Measurements from ENCODE around the gene GJE1. TPM values are rescaled to one million over a fixed set of nuclear protein-coding genes. Genes with fewer than 3 reads are reported as not detected.
"Not testable (repeated sequence)": the region's sequence is repeated elsewhere in the genome, so short reads cannot be mapped to it uniquely, and the experiment has no call there.

Gene GJE1
- not detected for polyA plus RNA-seq (ENCODE audit: insufficient read length in 3 of 3)
- long read RNA-seq, donor 1 = 0 reads
- long read RNA-seq, donor 2 = 0 reads
- long read RNA-seq, donor 3 = 0 reads
- long read RNA-seq, donor 4 = 0 reads
- long read RNA-seq, donor 5 = 0 reads
- long read RNA-seq, donor 6 = 0 reads
- long read RNA-seq, donor 7 = 0 reads
- long read RNA-seq, donor 8 = 0 reads
- long read RNA-seq, donor 9 = 0 reads
- long read RNA-seq, donor 10 = 0 reads
- long read RNA-seq, donor 11 = 0 reads
- long read RNA-seq, donor 12 = 0 reads
- long read RNA-seq, donor 13 = 0 reads
- long read RNA-seq, donor 14 = 0 reads
- long read RNA-seq, donor 15 = 0 reads
- long read RNA-seq, donor 16 = 0 reads

DNA sequence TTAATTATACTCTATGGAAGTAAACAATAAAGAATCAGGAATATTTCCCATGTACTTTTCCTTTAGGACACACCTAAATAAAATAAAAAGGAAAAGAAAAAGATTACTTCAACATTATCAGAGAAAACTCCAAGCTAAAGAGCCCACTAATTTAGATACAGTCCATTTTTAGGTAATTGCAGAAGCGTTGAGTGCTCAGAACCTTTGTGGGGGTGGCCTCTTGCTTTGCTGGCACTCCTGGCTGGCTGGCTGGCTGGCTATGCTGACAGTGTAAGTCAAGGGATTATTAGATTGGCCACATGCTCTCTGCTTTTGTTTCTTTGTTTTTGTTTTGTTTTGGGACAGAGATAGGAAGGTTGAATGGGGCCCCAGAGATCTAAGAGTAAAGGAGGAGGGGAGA, at the start of gene GJE1:
GJE1 (plus strand) TSS at position 301 of the 400 bp plus-strand sequence. CDS start 234 bp downstream, outside the sequence.
- DNase-seq = no peak

DNA sequence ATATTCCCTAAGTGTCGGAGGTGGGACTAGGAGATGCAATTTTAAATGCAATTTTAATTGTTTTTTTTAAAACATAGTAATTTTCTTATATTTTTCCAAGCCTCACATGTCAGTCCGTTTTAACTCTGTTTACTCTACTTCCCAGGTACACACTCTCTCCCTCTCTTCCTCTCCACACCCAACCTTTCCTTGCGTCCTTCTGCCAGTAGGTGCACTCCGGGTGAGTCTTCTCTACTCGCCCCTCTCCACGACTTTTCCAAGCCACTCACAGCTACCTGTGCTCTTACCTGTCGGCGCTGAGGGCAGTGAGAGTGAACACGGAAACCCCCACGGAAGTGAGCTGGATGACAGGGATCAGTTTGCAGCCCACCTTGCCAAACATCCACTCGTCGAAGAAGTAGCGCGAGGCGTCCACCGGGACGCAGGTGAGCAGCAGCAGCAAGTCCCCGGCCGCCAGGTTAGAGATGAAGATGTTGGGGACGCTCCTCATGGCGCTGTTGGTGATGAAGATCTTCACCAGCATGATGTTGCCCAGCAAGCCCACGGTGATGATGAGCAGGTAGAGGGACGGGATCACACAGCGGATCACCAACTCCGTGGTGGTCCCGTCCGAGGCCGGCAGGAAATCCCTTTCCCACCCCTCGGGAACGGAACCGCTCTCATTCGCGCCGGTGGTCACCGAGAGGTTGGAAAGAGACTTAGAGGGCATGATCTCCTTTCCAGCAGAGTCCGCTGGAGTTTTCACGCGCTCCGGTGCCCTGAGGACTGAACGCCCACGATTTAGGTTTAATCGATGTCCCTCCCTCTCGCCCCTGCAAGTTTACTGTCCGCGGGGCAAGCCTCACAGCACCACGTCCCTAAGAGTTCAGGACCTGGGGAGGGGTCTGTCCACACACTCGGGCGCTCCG, 44.5 kb upstream of the GJE1 start:
- no peak for DNase-seq

DNA sequence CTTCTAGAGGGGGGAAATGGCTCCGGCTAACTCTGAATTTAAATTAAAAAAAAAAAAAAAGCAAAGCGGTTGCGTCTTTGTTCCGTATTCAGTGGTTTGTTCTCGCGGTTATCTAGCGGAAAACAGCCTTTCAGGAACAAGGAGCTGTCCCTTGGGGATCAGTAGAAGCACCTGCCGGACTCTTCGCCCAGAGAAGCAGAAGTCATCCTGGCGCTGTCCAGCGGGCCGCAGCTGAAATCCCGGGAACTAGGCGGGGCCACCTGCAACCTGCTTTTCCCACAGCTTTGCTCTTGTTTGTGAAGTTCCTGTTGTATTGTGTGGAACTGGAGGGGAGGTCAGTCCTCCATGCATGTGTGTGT, 43.9 kb upstream of the GJE1 start:
- peak; percentile 54 for DNase-seq

DNA sequence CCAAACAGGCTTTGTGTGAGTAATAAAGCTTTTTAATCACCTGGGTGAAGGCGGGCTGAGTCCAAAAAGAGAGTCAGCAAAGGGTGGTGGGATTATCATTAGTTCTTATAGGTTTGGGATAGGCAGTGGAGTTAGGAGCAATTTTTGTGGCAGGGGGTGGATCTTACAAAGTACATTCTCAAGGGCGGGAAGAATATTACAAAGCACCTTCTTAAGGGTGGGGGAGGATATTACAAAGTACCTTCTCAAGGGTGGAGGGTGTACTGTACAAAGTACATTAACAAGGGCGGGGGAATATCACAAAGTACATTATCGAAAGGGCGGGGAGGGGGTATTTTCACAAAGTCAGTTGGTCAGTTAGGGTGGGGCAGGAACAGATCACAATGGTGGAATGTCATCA, 27.9 kb upstream of the GJE1 start:
- DNase-seq = not testable (repeated sequence)

DNA sequence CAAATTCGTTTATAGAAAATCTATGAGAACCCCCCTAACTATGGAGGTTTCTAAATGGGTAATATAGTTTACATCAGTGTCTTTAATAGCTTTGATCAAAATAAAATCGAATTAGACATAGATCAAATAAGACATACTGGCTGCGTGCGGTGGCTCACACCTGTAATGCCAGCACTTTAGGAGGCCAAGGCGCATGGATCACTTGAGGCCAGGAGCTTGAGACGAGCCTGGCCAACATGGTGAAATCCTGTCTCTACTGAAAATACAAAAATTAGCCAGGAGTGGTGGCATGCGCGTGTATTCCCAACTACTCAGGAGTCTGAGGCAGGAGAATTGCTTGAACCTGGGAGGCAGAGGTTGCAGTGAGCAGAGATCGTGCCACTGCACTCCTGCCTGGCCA, 21.9 kb upstream of the GJE1 start:
- DNase-seq = not testable (repeated sequence)

GRCh38 chr6:142112451-142113061, 20.2 kb upstream of the GJE1 start:
- peak; percentile 46 for DNase-seq

- no peak for DNase-seq
Observed at GRCh38 chr6:142117366-142117765, 15.4 kb upstream of the GJE1 start.

DNA sequence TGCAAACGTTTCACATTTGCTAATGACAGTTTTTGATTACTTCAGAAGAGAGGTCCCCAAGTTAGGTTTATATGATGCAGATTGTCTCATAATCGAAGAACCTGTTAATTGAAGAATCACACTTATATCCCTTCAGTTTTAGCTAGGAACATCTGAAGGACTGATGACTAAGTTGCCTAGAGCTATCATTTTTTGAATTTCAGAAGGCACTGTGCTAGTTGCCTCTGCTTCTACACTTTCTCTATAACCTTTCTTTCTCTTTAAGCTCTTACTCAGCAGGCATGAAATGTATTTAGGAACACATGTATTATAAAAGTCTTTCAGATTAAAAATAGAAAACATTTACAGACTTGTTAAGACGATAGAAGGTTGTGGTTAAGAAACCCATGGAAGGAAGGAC, 14.4 kb upstream of the GJE1 start:
- DNase-seq = no peak

- no peak for DNase-seq
Observed at GRCh38 chr6:142118925-142119324, 13.8 kb upstream of the GJE1 start.

- DNase-seq = no peak
Observed at GRCh38 chr6:142121342-142121741, 11.4 kb upstream of the GJE1 start.

DNA sequence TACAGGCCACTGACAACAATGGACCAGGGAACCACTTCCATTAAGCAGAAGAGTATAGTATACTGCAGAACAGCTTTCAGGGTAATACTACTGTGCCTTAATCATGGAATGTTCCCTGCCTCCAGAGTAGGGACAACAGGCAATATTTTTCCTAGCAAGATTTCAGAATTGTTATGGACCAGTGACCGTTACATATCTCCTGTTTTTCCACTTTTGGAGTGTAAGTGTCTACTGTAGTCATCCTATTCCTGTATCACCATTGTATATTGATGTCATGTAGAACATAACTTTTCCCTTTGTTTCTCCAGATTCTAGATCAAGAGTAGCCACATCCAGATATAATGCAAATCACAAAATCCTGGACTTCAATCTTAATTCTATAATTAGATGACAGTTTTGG, 1.9 kb upstream of the GJE1 start:
- no peak for DNase-seq

- no peak for DNase-seq
Observed at GRCh38 chr6:142138876-142139275, 6.2 kb downstream of the GJE1 start.

DNA sequence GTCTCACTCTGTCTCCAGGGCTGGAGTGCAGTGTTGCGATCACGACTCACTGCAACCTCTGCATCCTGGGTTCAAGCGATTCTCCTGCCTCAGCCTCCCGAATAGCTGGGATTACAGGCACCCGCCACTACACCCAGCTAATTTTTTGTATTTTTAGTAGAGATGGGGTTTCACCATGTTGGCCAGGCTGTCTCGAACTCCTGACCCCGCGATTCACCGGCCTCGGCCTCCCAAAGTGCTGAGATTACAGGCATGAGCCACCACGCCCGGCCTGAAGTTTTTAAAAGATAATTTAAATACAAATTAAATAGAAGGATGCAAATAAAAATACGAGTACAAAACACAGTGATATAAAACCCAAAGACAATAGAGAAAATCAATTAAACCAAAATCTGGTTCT, 8.8 kb downstream of the GJE1 start:
- not testable (repeated sequence) for DNase-seq

GRCh38 chr6:142146828-142147662, 14.3 kb downstream of the GJE1 start, which contains the start of the genes NMBR and VTA1:
Gene NMBR (minus strand): TSS chr6:142147122. CDS start chr6:142088658, 58,464 bp downstream.
Gene VTA1 (plus strand): TSS chr6:142147263. CDS start chr6:142147288, 25 bp downstream.
- DNase-seq = peak; percentile 99

GRCh38 chr6:142152746-142153145, 20.0 kb downstream of the GJE1 start:
- DNase-seq = no peak

DNA sequence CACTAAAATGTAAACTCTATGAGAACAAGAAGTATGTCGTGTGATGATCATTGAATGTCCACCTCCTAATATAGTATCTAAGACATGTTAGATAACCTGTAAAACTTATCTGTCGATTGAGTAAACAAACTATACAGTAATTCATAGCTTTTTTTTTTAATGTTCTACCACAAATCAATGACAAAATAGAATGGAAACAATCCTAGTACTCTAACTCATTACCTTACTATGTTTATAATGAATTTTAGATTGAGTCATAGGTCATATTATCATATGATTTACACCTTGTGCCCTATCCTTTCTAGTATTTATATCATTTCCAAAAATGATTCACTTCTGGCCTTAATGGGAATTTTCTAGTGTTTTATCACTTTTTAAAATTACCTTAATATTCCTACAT, 20.5 kb downstream of the GJE1 start:
- DNase-seq = no peak

DNA sequence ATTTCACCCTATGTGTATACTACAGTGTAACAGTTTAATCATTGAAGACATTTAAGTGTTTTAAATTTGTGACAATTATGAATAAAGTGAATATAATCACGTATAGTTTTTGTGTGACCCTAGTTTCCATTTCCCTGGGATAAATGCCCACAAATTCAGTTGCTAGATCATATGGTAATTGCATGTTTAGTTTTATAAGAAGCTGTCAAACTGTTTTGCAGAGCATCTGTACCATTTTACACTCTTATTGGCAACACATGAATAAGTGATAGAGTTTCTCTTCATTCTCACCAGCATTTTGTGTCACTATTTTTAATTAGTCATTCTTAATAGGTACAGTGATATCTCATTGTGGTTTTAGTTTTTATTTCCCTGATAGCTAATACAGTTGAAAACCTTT, 21.6 kb downstream of the GJE1 start:
- DNase-seq = no peak

DNA sequence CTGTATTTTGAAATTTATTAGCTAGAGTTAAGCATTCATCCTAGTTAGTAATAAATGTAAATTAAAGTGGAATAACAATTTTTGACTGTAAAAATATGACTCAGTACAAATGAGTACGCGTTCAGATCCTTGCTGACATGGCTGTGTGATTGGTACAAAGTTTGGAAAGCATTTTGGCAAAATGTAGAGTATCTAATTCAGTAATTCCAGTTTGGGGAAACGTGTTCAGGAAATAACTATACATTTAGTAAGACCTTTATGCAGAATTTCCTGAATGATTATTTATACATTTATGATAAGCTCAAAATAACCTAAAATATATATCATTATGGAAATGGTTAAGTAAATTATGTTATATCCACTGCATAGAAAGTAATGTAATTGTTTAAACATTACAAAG, 22.4 kb downstream of the GJE1 start:
- DNase-seq = no peak

DNA sequence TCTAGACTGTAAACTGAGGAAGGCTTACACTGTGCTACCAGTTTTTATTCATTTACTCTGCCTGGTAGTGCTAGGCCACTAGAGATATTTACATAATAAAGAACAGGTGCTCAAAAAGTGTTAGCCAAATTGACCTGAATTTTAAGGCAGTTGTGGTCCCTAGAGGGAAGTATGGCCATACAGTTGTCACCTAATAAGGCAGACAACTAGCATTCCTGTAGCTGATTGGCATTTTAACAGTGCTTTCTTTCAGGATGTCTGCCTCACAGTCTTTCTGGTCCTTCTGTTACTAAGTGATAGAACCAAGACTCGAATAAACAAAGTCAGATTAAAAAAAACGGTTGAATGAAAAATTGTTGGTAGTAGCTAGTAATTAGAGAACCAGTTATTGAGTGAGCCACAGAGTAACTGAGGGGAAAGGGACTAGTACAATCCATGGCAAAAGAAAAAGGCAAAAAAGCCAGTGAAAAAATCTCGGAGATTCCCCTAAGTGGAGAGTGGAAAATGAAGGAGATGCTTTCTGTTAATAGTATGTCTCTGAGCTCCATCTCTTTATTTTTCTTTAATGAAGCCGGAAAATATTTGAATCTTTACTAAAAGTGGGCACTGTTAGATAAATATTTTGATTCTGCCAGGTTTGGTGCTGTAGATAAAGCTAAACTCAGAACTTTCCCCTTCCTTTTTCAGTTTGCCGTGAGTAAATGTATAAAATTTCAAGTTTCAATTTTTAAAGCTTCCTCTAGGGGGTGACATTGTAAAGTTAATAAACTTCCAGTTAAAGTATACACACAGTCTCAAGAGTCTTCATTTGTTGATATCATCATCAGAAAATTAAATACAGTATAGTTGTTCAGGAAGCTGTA, 23.4 kb downstream of the GJE1 start:
- no peak for DNase-seq

- not testable (repeated sequence) for DNase-seq
Observed at GRCh38 chr6:142156758-142157068, 24.0 kb downstream of the GJE1 start.

GRCh38 chr6:142162780-142163179, 30.1 kb downstream of the GJE1 start:
- DNase-seq = no peak
